Fibroblast of lung (primary cell): Measurements from ENCODE around the gene PRODH2.

Experiments
- CTCF ChIP-seq, 2 donors: IDR thresholded peaks in 1 of 2; conservative IDR thresholded peaks in 1 of 2; 1 replicate in 1 of 2; 2 replicates in 1 of 2; pipeline ENCODE4 v1.5.1; 2011 to 2012; ENCODE audit warnings: low read length in 2 of 2, control low read depth in 1 of 2, inconsistent platforms in 1 of 2, low read depth in 1 of 2, mild to moderate bottlenecking in 1 of 2
- EZH2 ChIP-seq: IDR thresholded peaks from 2 replicates; pipeline ENCODE4 v1.5.1; 2012; ENCODE audit warnings: low read length, control low read depth, mild to moderate bottlenecking; ENCODE audit errors: missing control alignments

- TF ChIP-seq CTCF (conservative IDR thresholded peaks at IDR 0.05 in 1 of 2, IDR thresholded peaks at IDR 0.05 in 1 of 2; ENCODE audit: low read depth in 1 of 2, low read length in 2 of 2) (no peak), EZH2 (no peak)
Observed at GRCh38 chr19:35755550-35756376, 56.9 kb downstream of the PRODH2 start.
